ENCODE data around the gene ESR1. TPM values are rescaled to one million over a fixed set of nuclear protein-coding genes. Genes with fewer than 3 reads are reported as not detected.
"Not testable (repeated sequence)": the region's sequence is repeated elsewhere in the genome, so short reads cannot be mapped to it uniquely, and the experiment has no call there.

Gene ESR1
- polyA plus RNA-seq, 4 donors = 0.66 to 1.9 (median 1.1) TPM

- no peak for DNase-seq (ENCODE audit: low read depth in 4 of 4, low spot score in 3 of 4)
These were observed 242.0 kb downstream of the ESR1 start for GRCh38 chr6:152049502-152049901.

- DNase-seq (ENCODE audit: low read depth in 4 of 4, low spot score in 3 of 4) = no peak
These were observed 243.1 kb downstream of the ESR1 start for GRCh38 chr6:152050451-152051195.

- DNase-seq (ENCODE audit: low read depth in 4 of 4, low spot score in 3 of 4) = no peak
These were observed 244.6 kb downstream of the ESR1 start for GRCh38 chr6:152052061-152052460.

GRCh38 chr6:152053332-152053731, 245.8 kb downstream of the ESR1 start:
- no peak for DNase-seq (ENCODE audit: low read depth in 4 of 4, low spot score in 3 of 4)

GRCh38 chr6:152054441-152054840, 247.0 kb downstream of the ESR1 start:
- no peak for DNase-seq (ENCODE audit: low read depth in 4 of 4, low spot score in 3 of 4)

- DNase-seq (ENCODE audit: low read depth in 4 of 4, low spot score in 3 of 4) = no peak
These were observed 248.0 kb downstream of the ESR1 start for GRCh38 chr6:152055517-152055916.

GRCh38 chr6:152057832-152058498, 250.5 kb downstream of the ESR1 start:
- DNase-seq (ENCODE audit: low read depth in 4 of 4, low spot score in 3 of 4) = no peak

- DNase-seq (ENCODE audit: low read depth in 4 of 4, low spot score in 3 of 4) = no peak
These were observed 252.4 kb downstream of the ESR1 start for GRCh38 chr6:152059909-152060308.

- no peak for DNase-seq (ENCODE audit: low read depth in 4 of 4, low spot score in 3 of 4)
These were observed 255.0 kb downstream of the ESR1 start for GRCh38 chr6:152062476-152062875.

GRCh38 chr6:152063170-152063921, 255.9 kb downstream of the ESR1 start:
- DNase-seq (ENCODE audit: low read depth in 4 of 4, low spot score in 3 of 4) = no peak

GRCh38 chr6:152068622-152069261, 261.3 kb downstream of the ESR1 start:
- no peak for DNase-seq (ENCODE audit: low read depth in 4 of 4, low spot score in 3 of 4)

- DNase-seq (ENCODE audit: low read depth in 4 of 4, low spot score in 3 of 4) = no peak
These were observed 263.1 kb downstream of the ESR1 start for GRCh38 chr6:152070556-152070955.

- no peak for DNase-seq (ENCODE audit: low read depth in 4 of 4, low spot score in 3 of 4)
These were observed 263.8 kb downstream of the ESR1 start for GRCh38 chr6:152071318-152071717.

GRCh38 chr6:152071843-152072242, 264.4 kb downstream of the ESR1 start:
- no peak for DNase-seq (ENCODE audit: low read depth in 4 of 4, low spot score in 3 of 4)

- DNase-seq (ENCODE audit: low read depth in 4 of 4, low spot score in 3 of 4) = not testable (repeated sequence)
These were observed 268.8 kb downstream of the ESR1 start for GRCh38 chr6:152076242-152076641.

GRCh38 chr6:152078001-152078400, 270.5 kb downstream of the ESR1 start:
- DNase-seq (ENCODE audit: low read depth in 4 of 4, low spot score in 3 of 4) = no peak

GRCh38 chr6:152078804-152079203, 271.3 kb downstream of the ESR1 start:
- DNase-seq (ENCODE audit: low read depth in 4 of 4, low spot score in 3 of 4) = no peak

- DNase-seq (ENCODE audit: low read depth in 4 of 4, low spot score in 3 of 4) = no peak
These were observed 278.0 kb downstream of the ESR1 start for GRCh38 chr6:152085451-152085921.

- DNase-seq (ENCODE audit: low read depth in 4 of 4, low spot score in 3 of 4) = no peak
These were observed 278.9 kb downstream of the ESR1 start for GRCh38 chr6:152086223-152086873.

GRCh38 chr6:152087096-152087495, 279.6 kb downstream of the ESR1 start:
- no peak for DNase-seq (ENCODE audit: low read depth in 4 of 4, low spot score in 3 of 4)
